ENCODE results near the gene SCLY.

The SCLY gene

DNA sequence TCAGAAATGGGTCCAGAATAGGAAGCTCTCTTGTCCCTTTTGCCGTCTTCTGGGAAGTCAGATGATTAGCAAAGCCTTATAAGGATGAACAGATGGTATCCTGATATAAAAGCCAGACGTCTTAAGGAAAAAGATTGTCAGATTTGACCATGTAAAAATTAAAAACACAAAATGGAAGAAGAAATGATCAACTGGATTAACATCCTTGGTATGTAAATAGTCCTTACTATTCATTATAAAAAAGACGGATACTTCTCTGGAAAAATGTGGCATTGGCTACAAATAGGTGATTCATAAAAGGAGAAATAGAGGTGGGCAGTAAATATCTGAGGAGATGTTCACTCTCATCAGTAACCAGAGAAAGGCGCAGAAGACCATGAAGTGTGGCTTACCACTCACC lies 33.7 kb upstream of the SCLY start:
- POLR2A ChIA-PET, result no interaction called here
- Histone ChIP-seq H3K36me3 (ENCODE audit: control insufficient read depth in 2 of 2, insufficient read depth in 1 of 2, low read length in 2 of 2) (peaks cover 0 to 47% of the 10 kb centered on the region in 2 experiments; a peak in 1 of 3 replicates), H3K4me1 (ENCODE audit: control insufficient read depth, insufficient read depth, low read length) (no peaks in the 10 kb centered on the region), H3K9me3 (ENCODE audit: control insufficient read depth, insufficient read depth, low read depth, low read length) (no peaks in the 10 kb centered on the region), H3K4me3 (ENCODE audit: low read depth, low read length) (no peak overlapping the region), H3K27ac (ENCODE audit: extremely low read depth, low read depth, low read length) (no peak overlapping the region)
- TF ChIP-seq ZNF707 (tag by site-specific recombination; IDR thresholded peaks at IDR 0.05) (no peak), ZNF426 (tag by site-specific recombination; IDR thresholded peaks at IDR 0.05) (no peak), ZNF132 (tag by site-specific recombination; IDR thresholded peaks at IDR 0.05; ENCODE audit: borderline replicate concordance) (no peak), YY1 (tag by site-specific recombination; IDR thresholded peaks at IDR 0.05) (no peak), ZIC2 (tag by site-specific recombination; IDR thresholded peaks at IDR 0.05) (no peak), ZBTB20 (tag by site-specific recombination; IDR thresholded peaks at IDR 0.05) (no peak), GLIS1 (tag by site-specific recombination; IDR thresholded peaks at IDR 0.05) (no peak), ZNF404 (tag by site-specific recombination; IDR thresholded peaks at IDR 0.05) (no peak)
- TF ChIP-seq, protein P1, sequence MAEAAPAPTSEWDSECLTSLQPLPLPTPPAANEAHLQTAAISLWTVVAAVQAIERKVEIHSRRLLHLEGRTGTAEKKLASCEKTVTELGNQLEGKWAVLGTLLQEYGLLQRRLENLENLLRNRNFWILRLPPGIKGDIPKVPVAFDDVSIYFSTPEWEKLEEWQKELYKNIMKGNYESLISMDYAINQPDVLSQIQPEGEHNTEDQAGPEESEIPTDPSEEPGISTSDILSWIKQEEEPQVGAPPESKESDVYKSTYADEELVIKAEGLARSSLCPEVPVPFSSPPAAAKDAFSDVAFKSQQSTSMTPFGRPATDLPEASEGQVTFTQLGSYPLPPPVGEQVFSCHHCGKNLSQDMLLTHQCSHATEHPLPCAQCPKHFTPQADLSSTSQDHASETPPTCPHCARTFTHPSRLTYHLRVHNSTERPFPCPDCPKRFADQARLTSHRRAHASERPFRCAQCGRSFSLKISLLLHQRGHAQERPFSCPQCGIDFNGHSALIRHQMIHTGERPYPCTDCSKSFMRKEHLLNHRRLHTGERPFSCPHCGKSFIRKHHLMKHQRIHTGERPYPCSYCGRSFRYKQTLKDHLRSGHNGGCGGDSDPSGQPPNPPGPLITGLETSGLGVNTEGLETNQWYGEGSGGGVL (tag by site-specific recombination; IDR thresholded peaks at IDR 0.05), result no peak
- CTCF ChIA-PET, result no interaction called here

DNA sequence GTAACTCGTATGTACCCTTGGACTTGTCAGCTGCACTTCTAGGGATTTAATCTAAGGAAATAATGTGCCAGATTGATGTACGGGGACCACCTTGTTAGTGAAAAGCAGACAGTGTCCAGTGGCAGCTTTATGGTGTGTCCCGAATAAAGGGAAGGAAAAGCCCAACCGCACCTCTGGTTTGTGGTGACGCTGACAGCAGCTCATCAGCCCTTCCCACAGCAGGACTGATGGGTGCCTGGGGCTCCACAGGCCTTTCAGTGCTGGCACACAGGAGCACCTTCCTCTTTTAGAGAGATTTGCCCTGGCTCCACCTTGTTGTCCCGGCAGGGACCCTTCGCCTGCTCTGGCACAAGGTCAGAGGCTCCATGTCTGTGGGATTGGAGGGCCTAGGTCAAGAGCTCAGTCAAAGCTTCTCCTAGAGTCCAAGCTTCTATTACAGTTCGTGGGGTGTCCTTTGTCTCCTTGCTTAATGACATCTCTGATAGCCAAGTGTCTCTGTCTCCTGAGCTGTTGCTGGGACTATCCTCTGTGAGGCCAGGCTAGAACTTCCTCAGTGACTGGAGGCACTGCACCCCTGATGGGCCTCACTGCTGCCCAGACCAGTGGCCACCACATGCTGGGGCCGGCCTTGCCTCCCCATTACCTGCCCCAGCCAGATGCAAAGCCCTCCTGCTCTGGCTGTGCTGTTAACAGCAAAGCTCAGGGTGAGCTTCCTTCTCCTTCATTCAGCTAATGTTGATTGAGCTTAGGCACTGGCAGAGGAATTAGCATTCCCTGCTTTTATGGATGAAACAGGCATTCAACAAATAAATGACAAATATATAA lies 33.0 kb upstream of the SCLY start:
- CTCF ChIA-PET, result interaction anchor here (0.6 kb wide), 2 partner anchors 128 to 619 kb away, joined by 3 to 4 read pairs; no protein-coding TSS in a partner anchor
- Histone ChIP-seq H3K4me1 (ENCODE audit: control insufficient read depth, insufficient read depth, low read length) (no peaks in the 10 kb centered on the region), H3K36me3 (ENCODE audit: control insufficient read depth in 2 of 2, insufficient read depth in 1 of 2, low read length in 2 of 2) (peaks cover 0 to 51% of the 10 kb centered on the region in 2 experiments; a peak in 1 of 3 replicates), H3K9me3 (ENCODE audit: control insufficient read depth, insufficient read depth, low read depth, low read length) (no peaks in the 10 kb centered on the region), H3K27ac (ENCODE audit: extremely low read depth, low read depth, low read length) (no peak overlapping the region), H3K4me3 (ENCODE audit: low read depth, low read length) (no peak overlapping the region)
- POLR2A ChIA-PET, result no interaction called here
- TF ChIP-seq ZNF529 (tag by site-specific recombination; IDR thresholded peaks at IDR 0.05; ENCODE audit: insufficient replicate concordance), result no peak
- TF ChIP-seq ZNF555 (tag by site-specific recombination; conservative IDR thresholded peaks at IDR 0.05), result no peak
- no peak for TF ChIP-seq ZIC2 (tag by site-specific recombination; IDR thresholded peaks at IDR 0.05)
- TF ChIP-seq KLF1 (tag by site-specific recombination; IDR thresholded peaks at IDR 0.05), result no peak
- TF ChIP-seq, protein P2, sequence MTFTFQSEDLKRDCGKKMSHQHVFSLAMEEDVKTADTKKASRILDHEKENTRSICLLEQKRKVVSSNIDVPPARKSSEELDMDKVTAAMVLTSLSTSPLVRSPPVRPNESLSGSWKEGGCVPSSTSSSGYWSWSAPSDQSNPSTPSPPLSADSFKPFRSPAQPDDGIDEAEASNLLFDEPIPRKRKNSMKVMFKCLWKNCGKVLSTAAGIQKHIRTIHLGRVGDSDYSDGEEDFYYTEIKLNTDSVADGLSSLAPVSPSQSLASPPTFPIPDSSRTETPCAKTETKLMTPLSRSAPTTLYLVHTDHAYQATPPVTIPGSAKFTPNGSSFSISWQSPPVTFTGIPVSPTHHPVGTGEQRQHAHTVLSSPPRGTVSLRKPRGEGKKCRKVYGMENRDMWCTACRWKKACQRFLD (tag by site-specific recombination; IDR thresholded peaks at IDR 0.05), result no peak
- TF ChIP-seq MZF1 (tag by site-specific recombination; IDR thresholded peaks at IDR 0.05; ENCODE audit: borderline replicate concordance), result no peak
- TF ChIP-seq ZNF223 (tag by site-specific recombination; IDR thresholded peaks at IDR 0.05), result no peak
- no peak for TF ChIP-seq ZNF138 (tag by site-specific recombination; IDR thresholded peaks at IDR 0.05; ENCODE audit: borderline replicate concordance)
- TF ChIP-seq, protein P3, sequence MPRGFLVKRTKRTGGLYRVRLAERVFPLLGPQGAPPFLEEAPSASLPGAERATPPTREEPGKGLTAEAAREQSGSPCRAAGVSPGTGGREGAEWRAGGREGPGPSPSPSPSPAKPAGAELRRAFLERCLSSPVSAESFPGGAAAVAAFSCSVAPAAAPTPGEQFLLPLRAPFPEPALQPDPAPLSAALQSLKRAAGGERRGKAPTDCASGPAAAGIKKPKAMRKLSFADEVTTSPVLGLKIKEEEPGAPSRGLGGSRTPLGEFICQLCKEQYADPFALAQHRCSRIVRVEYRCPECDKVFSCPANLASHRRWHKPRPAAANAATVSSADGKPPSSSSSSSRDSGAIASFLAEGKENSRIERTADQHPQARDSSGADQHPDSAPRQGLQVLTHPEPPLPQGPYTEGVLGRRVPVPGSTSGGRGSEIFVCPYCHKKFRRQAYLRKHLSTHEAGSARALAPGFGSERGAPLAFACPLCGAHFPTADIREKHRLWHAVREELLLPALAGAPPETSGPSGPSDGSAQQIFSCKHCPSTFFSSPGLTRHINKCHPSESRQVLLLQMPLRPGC (tag by site-specific recombination; IDR thresholded peaks at IDR 0.05), result no peak
- TF ChIP-seq ZNF354C (tag by site-specific recombination; IDR thresholded peaks at IDR 0.05; ENCODE audit: borderline replicate concordance, low read depth), result no peak
- TF ChIP-seq ZXDB (tag by site-specific recombination; IDR thresholded peaks at IDR 0.05), result no peak
- TF ChIP-seq ZNF23 (tag by site-specific recombination; IDR thresholded peaks at IDR 0.05; ENCODE audit: borderline replicate concordance), result no peak
- TF ChIP-seq ZNF19 (tag by site-specific recombination; IDR thresholded peaks at IDR 0.05; ENCODE audit: low read depth), result no peak
- TF ChIP-seq ZNF791 (tag by site-specific recombination; IDR thresholded peaks at IDR 0.05), result no peak
- TF ChIP-seq ZNF777 (tag by site-specific recombination; IDR thresholded peaks at IDR 0.05; ENCODE audit: borderline replicate concordance), result no peak
- TF ChIP-seq YY2 (tag by site-specific recombination; IDR thresholded peaks at IDR 0.05), result no peak
- no peak for TF ChIP-seq ZBTB8A (tag by site-specific recombination; IDR thresholded peaks at IDR 0.05)
